ENCODE measurements around the gene SPTSSB.

Gene SPTSSB

DNA sequence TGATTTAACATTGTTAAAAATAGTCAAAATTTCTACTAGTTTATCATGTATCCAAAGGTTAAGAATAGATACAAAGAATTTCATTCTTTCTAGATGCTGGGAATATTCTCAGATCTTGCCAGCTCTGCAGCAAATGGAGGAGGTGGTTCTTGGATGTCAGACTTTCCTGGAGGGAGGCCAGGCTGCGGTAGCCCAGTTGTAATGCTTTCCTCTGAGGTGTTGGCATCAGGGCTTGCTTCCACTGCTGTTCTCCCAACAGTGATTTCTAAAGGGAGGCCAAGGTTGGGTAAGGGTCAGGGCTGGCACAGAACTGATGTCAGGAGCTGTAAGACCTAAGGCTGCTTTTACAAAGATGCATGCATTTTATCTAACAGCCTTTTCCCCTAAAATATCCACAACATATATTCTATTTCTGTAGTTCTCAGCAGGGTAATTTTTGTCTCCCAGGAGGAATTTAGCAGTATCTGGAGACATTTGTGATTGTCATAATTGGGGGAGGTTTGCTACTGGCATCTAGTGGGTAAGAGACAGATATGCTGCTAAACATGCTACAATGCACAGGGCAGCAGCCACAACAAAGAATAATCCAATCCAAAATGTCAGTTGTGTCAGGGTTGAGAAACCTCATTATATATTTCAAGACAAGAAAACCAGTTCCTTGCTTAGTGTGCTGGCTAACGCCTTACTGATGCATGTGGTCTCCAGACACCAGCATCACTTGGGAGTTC, 42.0 kb upstream of the SPTSSB start:
- TF ChIP-seq, protein P1, sequence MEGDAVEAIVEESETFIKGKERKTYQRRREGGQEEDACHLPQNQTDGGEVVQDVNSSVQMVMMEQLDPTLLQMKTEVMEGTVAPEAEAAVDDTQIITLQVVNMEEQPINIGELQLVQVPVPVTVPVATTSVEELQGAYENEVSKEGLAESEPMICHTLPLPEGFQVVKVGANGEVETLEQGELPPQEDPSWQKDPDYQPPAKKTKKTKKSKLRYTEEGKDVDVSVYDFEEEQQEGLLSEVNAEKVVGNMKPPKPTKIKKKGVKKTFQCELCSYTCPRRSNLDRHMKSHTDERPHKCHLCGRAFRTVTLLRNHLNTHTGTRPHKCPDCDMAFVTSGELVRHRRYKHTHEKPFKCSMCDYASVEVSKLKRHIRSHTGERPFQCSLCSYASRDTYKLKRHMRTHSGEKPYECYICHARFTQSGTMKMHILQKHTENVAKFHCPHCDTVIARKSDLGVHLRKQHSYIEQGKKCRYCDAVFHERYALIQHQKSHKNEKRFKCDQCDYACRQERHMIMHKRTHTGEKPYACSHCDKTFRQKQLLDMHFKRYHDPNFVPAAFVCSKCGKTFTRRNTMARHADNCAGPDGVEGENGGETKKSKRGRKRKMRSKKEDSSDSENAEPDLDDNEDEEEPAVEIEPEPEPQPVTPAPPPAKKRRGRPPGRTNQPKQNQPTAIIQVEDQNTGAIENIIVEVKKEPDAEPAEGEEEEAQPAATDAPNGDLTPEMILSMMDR (conservative IDR thresholded peaks at IDR 0.05; ENCODE audit: control insufficient read depth, insufficient read depth, low read depth, low read length): no peak

GRCh38 chr3:161412123-161412522, 40.8 kb upstream of the SPTSSB start:
- TF ChIP-seq, protein P1 (conservative IDR thresholded peaks at IDR 0.05; ENCODE audit: control insufficient read depth, insufficient read depth, low read depth, low read length): no peak
- H3K4me3 ChIP-seq (ENCODE audit: control insufficient read depth, low read depth, low read length): no peak overlapping the region
- no peak for DNase-seq (ENCODE audit: low read depth)

More for the DNA sequence above, 42.0 kb upstream of the SPTSSB start:
- peak; percentile 57 for DNase-seq (ENCODE audit: low read depth)
- H3K4me3 ChIP-seq (ENCODE audit: control insufficient read depth, low read depth, low read length): no peak overlapping the region

- DNase-seq (ENCODE audit: low read depth): no peak
- TF ChIP-seq, protein P1 (conservative IDR thresholded peaks at IDR 0.05; ENCODE audit: control insufficient read depth, insufficient read depth, low read depth, low read length): no peak
- H3K4me3 ChIP-seq (ENCODE audit: control insufficient read depth, low read depth, low read length): no peak overlapping the region
These were observed 38.5 kb upstream of the SPTSSB start for GRCh38 chr3:161409858-161410257.

GRCh38 chr3:161409069-161409468, 37.8 kb upstream of the SPTSSB start:
- no peak overlapping the region for H3K4me3 ChIP-seq (ENCODE audit: control insufficient read depth, low read depth, low read length)
- TF ChIP-seq, protein P1 (conservative IDR thresholded peaks at IDR 0.05; ENCODE audit: control insufficient read depth, insufficient read depth, low read depth, low read length): peak; percentile 76
- peak; percentile 65 for DNase-seq (ENCODE audit: low read depth)

DNA sequence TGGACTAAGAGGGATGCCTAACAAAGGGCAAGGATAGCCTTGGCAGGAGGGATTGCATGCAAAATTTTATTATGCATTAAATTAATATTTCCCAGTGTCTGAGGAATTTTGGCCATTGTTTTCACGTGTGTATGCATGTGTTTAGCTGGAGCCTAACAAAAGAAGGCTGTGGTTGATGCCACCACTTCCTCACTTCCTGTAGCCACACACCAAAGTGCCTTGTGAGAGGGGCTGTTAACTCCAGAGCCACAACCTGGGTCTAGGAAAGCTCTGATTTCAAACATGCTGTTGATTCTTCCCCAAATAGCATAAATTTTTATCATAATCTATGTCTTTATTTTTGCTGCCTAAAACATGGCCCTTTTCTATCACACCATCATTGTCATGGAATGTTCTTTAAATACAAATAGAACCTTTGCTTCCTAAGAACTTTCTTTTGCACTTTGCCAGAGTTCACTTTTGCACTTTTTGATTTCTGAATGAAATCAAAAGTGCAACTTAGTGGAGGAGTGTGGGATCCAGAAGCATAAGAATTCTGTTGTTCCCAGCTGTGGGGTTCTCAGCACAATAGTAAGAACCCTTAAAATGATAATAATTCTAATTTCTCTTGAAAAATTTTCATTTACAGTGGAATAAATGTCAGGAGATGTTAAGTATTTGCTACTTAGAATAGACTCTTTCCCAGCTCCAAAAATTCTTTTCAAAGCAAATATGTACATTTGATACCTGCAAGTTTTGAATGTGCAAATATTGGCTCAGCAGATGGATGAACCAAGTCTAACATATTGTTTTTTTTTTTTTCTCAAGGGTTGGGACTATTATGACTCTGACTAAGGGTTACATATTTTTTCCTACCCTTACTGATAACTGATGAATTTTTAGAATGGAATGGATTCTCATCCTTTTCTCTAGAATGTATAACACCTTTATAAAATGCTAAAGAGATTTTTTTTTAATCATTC, 35.6 kb upstream of the SPTSSB start:
- no peak for DNase-seq (ENCODE audit: low read depth)
- TF ChIP-seq, protein P1 (conservative IDR thresholded peaks at IDR 0.05; ENCODE audit: control insufficient read depth, insufficient read depth, low read depth, low read length): no peak
- no peak overlapping the region for H3K4me3 ChIP-seq (ENCODE audit: control insufficient read depth, low read depth, low read length)

DNA sequence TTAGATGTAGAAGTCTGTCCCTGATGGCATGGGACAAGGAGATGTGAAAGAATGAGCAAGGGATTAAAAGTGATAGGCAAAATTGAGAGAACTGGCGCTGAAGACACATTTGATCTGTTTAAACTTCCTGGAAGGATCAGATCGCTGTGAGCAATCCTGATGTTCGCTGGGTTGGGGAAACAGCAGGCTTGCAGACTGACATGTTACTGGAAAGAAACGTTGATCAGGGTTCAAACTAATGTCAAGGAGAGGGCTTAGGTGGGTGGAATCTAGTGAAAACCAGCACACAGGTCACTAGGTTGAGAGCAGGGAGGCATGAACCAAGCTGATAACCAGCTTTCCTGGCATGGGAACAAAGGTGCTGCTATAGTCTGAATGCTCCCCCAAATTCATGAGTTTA, 34.5 kb upstream of the SPTSSB start:
- TF ChIP-seq, protein P1 (conservative IDR thresholded peaks at IDR 0.05; ENCODE audit: control insufficient read depth, insufficient read depth, low read depth, low read length): no peak
- no peak for DNase-seq (ENCODE audit: low read depth)
- H3K4me3 ChIP-seq (ENCODE audit: control insufficient read depth, low read depth, low read length): no peak overlapping the region
